B cell (primary cell): ENCODE data around the gene ARHGEF39. TPM values are rescaled to one million over a fixed set of nuclear protein-coding genes. Genes with fewer than 3 reads are reported as not detected.

Experiments
- ATAC-seq: fragments of 200-7000 bp; cut with Tn5 transposase; one replicate; pipeline ENCODE4 v1.10.0; 2021; ENCODE audit warnings: low read depth, mild to moderate bottlenecking, moderate number of reproducible peaks, moderate library complexity
- CTCF ChIA-PET: fragments of 350-600 bp; sonication (Branson Sonifier 250); formaldehyde crosslinking; loops from one replicate; lab custom pipeline; 2021; ENCODE audit warnings: antibody characterized with exemption, inconsistent platforms; lab: Charles Lee
- POLR2A ChIA-PET: fragments of 350-600 bp; sonication (Branson Sonifier 250); formaldehyde crosslinking; loops from one replicate; lab custom pipeline; 2021; ENCODE audit warnings: antibody characterized with exemption; lab: Charles Lee
- DNase-seq: peaks from one replicate; pipeline ENCODE4 v3.0.0; 2013
- H2AFZ ChIP-seq: 2 replicates; pipeline ENCODE4 v1.6.1; 2012; ENCODE audit warnings: mild to moderate bottlenecking, low read depth, low read length; ENCODE audit not compliant: insufficient read depth, poor library complexity, severe bottlenecking
- H3K27ac ChIP-seq, 2 donors: 1 replicate in 1 of 2; 2 replicates in 1 of 2; pipeline ENCODE4 v1.5.1; 2012 to 2013; ENCODE audit warnings: low read length in 2 of 2, mild to moderate bottlenecking in 2 of 2, moderate library complexity in 1 of 2
- H3K27me3 ChIP-seq, 4 experiments: fragments of 200-600 bp in 1 of 4; sonication (generic) in 1 of 4; replicated peaks in 1 of 4; 1 replicate in 2 of 4; 2 replicates in 2 of 4; pipeline versions ENCODE4 v1.6.1 to v1.7.0; 2013 to 2016; ENCODE audit warnings: low read length in 3 of 4, mild to moderate bottlenecking in 2 of 4, mixed read lengths in 1 of 4, moderate library complexity in 1 of 4; ENCODE audit not compliant: insufficient read depth in 4 of 4, control insufficient read depth in 3 of 4; ENCODE audit errors: control extremely low read depth in 1 of 4
- H3K36me3 ChIP-seq, 2 experiments: replicated peaks in 1 of 2; 1 replicate in 1 of 2; 2 replicates in 1 of 2; pipeline versions ENCODE4 v1.6.1 to v1.7.1; 2013; ENCODE audit warnings: low read length in 1 of 2; ENCODE audit not compliant: insufficient read depth in 2 of 2, control insufficient read depth in 1 of 2; ENCODE audit errors: control extremely low read depth in 1 of 2, extremely low read depth in 1 of 2
- H3K4me1 ChIP-seq, 2 donors: fragments of 200-600 bp in 1 of 2; sonication (generic) in 1 of 2; 1 replicate in 1 of 2; 2 replicates in 1 of 2; pipeline versions ENCODE4 v1.5.1 to v1.6.1; 2013 to 2017; ENCODE audit warnings: low read length in 2 of 2; ENCODE audit not compliant: control insufficient read depth in 2 of 2, insufficient read depth in 2 of 2
- H3K4me2 ChIP-seq: replicated peaks from 2 replicates; pipeline ENCODE3; 2012; ENCODE audit warnings: mild to moderate bottlenecking, low read depth, low read length; ENCODE audit not compliant: poor library complexity, severe bottlenecking
- H3K4me3 ChIP-seq, 5 experiments: fragments of 200-600 bp in 1 of 5; sonication (generic) in 1 of 5; 1 replicate in 3 of 5; 2 replicates in 2 of 5; pipeline versions ENCODE4 v1.5.1 to v1.7.0; 2011 to 2016; ENCODE audit warnings: low read length in 4 of 5, mild to moderate bottlenecking in 4 of 5, low read depth in 2 of 5, control low read depth in 1 of 5, moderate library complexity in 1 of 5; ENCODE audit not compliant: insufficient read depth in 1 of 5; ENCODE audit errors: control extremely low read depth in 1 of 5, extremely low read depth in 1 of 5
- H3K79me2 ChIP-seq: fragments of 200-600 bp; sonication (generic); one replicate; pipeline ENCODE4 v1.6.0; 2016; ENCODE audit warnings: low read length; ENCODE audit not compliant: control insufficient read depth, insufficient read depth
- H3K9ac ChIP-seq: fragments of 200-600 bp; sonication (generic); 2 replicates; pipeline ENCODE4 v1.6.1; 2017; ENCODE audit warnings: mild to moderate bottlenecking, low read length, moderate library complexity
- H3K9me3 ChIP-seq, 3 donors: one replicate each; pipeline versions ENCODE4 v1.6.1 to v1.7.1; 2013; ENCODE audit warnings: low read length in 2 of 3; ENCODE audit not compliant: control insufficient read depth in 2 of 3, insufficient read depth in 1 of 3; ENCODE audit errors: control extremely low read depth in 1 of 3
- H4K20me1 ChIP-seq: 2 replicates; pipeline ENCODE4 v1.6.0; 2012; ENCODE audit warnings: mild to moderate bottlenecking, low read length; ENCODE audit not compliant: insufficient read depth, control insufficient read depth, poor library complexity, severe bottlenecking
- H3K27ac Mint-ChIP-seq: one replicate; pipeline ENCODE4 v1.8.0; 2021; ENCODE audit warnings: mixed read lengths
- H3K27me3 Mint-ChIP-seq: one replicate; pipeline ENCODE4 v1.8.0; 2021; ENCODE audit warnings: mixed read lengths
- H3K4me1 Mint-ChIP-seq: one replicate; pipeline ENCODE4 v1.8.0; 2021; ENCODE audit warnings: mixed read lengths
- H3K4me3 Mint-ChIP-seq: one replicate; pipeline ENCODE4 v1.8.0; 2021; ENCODE audit warnings: mixed read lengths
- H3K9me3 Mint-ChIP-seq: one replicate; pipeline ENCODE4 v1.8.0; 2022; ENCODE audit warnings: mixed read lengths; ENCODE audit not compliant: insufficient read depth
- EZH2 ChIP-seq: IDR thresholded peaks from 2 replicates; pipeline ENCODE4 v1.6.1; 2012; ENCODE audit warnings: borderline replicate concordance, low read depth, mild to moderate bottlenecking, moderate library complexity, low read length; ENCODE audit not compliant: insufficient read depth, poor library complexity, severe bottlenecking
- WGBS: methylation state at CpG from one replicate; pipeline ENCODE4 v1.1.5; 2013; ENCODE audit warnings: missing lambda C conversion rate; ENCODE audit not compliant: insufficient coverage; 5-methylcytosine and 5-hydroxymethylcytosine counted together
- intact Hi-C: fragments of 100-400 bp; cut with micrococcal nuclease; formaldehyde crosslinking; loops from one replicate; pipeline ENCODE4 v1.10.0; 2022
- polyA plus RNA-seq: library from polyadenylated mRNA; depleted of rRNA; stranded (reverse); fragments of >200 nt; gene quantifications from 2 replicates; pipeline ENCODE4 v1.2.3, GENCODE V29; 2012
- total RNA-seq, 2 donors: library from RNA; stranded (reverse); fragments of 120-200 nt in 1 of 2; gene quantifications; 1 replicate in 1 of 2; 2 replicates in 1 of 2; pipeline versions ENCODE4 v1.2.3 to v1.2.4, GENCODE V29; 2013 to 2022
- TF ChIP-seq, protein P1 (sequence below): fragments of 200-600 bp; IDR thresholded peaks from one replicate; pipeline ENCODE4 v1.8.0; 2022; ENCODE audit warnings: antibody characterized with exemption, mild to moderate bottlenecking

Gene ARHGEF39
- total and polyA plus RNA-seq, 2 donors (not counting 1 experiment from before 2014, with no cell fraction given), result 0.40 to 0.62 TPM

DNA sequence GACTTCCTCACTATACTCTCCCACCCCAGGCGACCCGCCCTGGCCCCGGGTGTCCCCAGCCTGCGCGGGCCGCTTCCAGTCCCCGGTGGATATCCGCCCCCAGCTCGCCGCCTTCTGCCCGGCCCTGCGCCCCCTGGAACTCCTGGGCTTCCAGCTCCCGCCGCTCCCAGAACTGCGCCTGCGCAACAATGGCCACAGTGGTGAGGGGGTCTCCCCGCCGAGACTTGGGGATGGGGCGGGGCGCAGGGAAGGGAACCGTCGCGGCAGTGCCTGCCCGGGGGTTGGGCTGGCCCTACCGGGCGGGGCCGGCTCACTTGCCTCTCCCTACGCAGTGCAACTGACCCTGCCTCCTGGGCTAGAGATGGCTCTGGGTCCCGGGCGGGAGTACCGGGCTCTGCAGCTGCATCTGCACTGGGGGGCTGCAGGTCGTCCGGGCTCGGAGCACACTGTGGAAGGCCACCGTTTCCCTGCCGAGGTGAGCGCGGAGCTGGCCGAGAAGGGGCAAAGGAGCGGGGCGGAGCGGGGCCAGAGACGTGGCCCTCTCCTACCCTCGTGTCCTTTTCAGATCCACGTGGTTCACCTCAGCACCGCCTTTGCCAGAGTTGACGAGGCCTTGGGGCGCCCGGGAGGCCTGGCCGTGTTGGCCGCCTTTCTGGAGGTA lies 10.9 kb upstream of the ARHGEF39 start:
- H3K27me3 Mint-ChIP-seq, result peaks cover 9% of the 10 kb centered on the region

More for the DNA sequence above, 10.9 kb upstream of the ARHGEF39 start:
- Histone ChIP-seq H3K27me3 (peaks cover 0 to 14% (median 3%) of the 10 kb centered on the region in 4 experiments), H3K4me2 (peak overlapping the region; percentile 92), H3K79me2 (no peaks in the 10 kb centered on the region), H2AFZ (peak overlapping the region; percentile 81), H3K4me1 (peaks cover 21 to 29% of the 10 kb centered on the region in 2 donors), H3K9me3 (peaks cover 0 to 4% (median 0%) of the 10 kb centered on the region in 3 donors), H3K9ac (peak overlapping the region; percentile 61), H3K4me3 (peak overlapping the region in 4 of 5 experiments; percentile 47 to 60 (median 52)), H4K20me1 (no peaks in the 10 kb centered on the region), H3K36me3 (no peaks in the 10 kb centered on the region), H3K27ac (no peak overlapping the region)
- 14% methylated on average over 51 of the region's 51 CpGs for WGBS
- DNase-seq (peak; percentile 55), ATAC-seq (peak; percentile 71)
- H3K9me3 Mint-ChIP-seq, result no peaks in the 10 kb centered on the region
- H3K27ac Mint-ChIP-seq, result no peak overlapping the region
- intact Hi-C loops, result no loop called here
- ChIA-PET POLR2A (interaction anchor here (0.6 to 1.1 kb wide), 2 partner anchors 40 to 51 kb away, joined by 3 to 5 read pairs; no protein-coding TSS in a partner anchor), CTCF (interaction anchor here (0.7 to 2.3 kb wide), 8 partner anchors 12 to 150 kb away, joined by 3 to 10 read pairs (median 4); partner anchors contain the start of gene RMRP)
- TF ChIP-seq, protein P1, sequence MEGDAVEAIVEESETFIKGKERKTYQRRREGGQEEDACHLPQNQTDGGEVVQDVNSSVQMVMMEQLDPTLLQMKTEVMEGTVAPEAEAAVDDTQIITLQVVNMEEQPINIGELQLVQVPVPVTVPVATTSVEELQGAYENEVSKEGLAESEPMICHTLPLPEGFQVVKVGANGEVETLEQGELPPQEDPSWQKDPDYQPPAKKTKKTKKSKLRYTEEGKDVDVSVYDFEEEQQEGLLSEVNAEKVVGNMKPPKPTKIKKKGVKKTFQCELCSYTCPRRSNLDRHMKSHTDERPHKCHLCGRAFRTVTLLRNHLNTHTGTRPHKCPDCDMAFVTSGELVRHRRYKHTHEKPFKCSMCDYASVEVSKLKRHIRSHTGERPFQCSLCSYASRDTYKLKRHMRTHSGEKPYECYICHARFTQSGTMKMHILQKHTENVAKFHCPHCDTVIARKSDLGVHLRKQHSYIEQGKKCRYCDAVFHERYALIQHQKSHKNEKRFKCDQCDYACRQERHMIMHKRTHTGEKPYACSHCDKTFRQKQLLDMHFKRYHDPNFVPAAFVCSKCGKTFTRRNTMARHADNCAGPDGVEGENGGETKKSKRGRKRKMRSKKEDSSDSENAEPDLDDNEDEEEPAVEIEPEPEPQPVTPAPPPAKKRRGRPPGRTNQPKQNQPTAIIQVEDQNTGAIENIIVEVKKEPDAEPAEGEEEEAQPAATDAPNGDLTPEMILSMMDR, result no peak
- no peak for TF ChIP-seq EZH2
- peak overlapping the region; percentile 87 for H3K4me3 Mint-ChIP-seq
- H3K4me1 Mint-ChIP-seq, result peaks cover 29% of the 10 kb centered on the region
